ENCODE results near the gene DTNBP1. TPM values are rescaled to one million over a fixed set of nuclear protein-coding genes. Genes with fewer than 3 reads are reported as not detected.

DTNBP1 gene
- total and polyA plus RNA-seq, 12 donors, result 4.2 to 17.1 (median 9.0) TPM

DNA sequence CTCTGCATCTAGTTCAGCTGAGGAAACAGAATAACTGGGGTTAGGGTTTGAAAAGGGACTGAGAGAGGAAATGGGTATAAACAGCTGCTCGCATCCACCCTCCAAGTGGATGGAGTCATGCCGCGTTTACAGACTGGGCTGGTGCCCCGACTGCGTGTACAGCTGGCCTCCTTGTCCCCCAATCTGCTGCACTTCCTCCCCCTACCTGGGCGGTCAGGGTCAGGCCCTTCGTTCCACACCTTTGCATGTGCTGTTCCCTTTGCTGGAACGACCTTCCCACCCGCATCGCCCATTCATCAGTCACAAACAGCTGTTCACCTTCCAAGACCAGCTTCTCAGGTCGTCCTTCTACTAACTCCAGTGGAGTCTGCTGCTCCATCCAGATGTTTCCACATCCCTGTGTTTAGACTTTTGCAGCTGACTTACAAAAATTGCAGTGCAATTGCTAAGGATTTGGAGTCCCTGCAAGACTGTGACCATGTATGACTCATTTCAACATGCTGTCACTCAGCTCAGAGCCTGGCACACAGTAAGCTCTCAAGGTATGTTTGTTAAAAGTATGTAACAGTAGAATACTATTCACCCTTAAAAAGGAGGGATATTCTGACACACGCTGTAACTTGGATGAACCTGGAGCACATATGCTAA, 129.3 kb downstream of the DTNBP1 start:
- no peak overlapping the region for H3K4me3 ChIP-seq
- no peaks in the 10 kb centered on the region for H3K27me3 ChIP-seq
- peaks cover 10 to 15% of the 10 kb centered on the region in 2 donors for H3K4me1 ChIP-seq (replicated peaks in 1 of 2)
- intact Hi-C loops (cut with DNase I), result no loop called here
- 88 to 92% (median 91%) methylated on average over 12 of the region's 12 CpGs for WGBS, 4 donors
- H3K9me3 ChIP-seq (replicated peaks in 1 of 3), result no peaks in the 10 kb centered on the region
- no peak for TF ChIP-seq CTCF (IDR thresholded peaks at IDR 0.05)
- no peak for TF ChIP-seq POLR2A (IDR thresholded peaks at IDR 0.05)
- no peak for DNase-seq
- no peak overlapping the region for H3K27ac ChIP-seq
- H3K36me3 ChIP-seq (replicated peaks in 1 of 2), result no peaks in the 10 kb centered on the region

GRCh38 chr6:15531973-15532372, 130.9 kb downstream of the DTNBP1 start:
- no peak overlapping the region for H3K4me3 ChIP-seq
- no peak for TF ChIP-seq POLR2A (IDR thresholded peaks at IDR 0.05)
- TF ChIP-seq CTCF (IDR thresholded peaks at IDR 0.05), result no peak
- no peaks in the 10 kb centered on the region for H3K9me3 ChIP-seq (replicated peaks in 1 of 3)
- no peak for DNase-seq
- peaks cover 10 to 15% of the 10 kb centered on the region in 2 donors for H3K4me1 ChIP-seq (replicated peaks in 1 of 2)
- no peaks in the 10 kb centered on the region for H3K27me3 ChIP-seq
- intact Hi-C loops (cut with DNase I), result no loop called here
- no peak overlapping the region for H3K27ac ChIP-seq
- no peaks in the 10 kb centered on the region for H3K36me3 ChIP-seq (replicated peaks in 1 of 2)
- WGBS, 4 donors, result 90 to 98% (median 95%) methylated on average over 7 of the region's 7 CpGs

DNA sequence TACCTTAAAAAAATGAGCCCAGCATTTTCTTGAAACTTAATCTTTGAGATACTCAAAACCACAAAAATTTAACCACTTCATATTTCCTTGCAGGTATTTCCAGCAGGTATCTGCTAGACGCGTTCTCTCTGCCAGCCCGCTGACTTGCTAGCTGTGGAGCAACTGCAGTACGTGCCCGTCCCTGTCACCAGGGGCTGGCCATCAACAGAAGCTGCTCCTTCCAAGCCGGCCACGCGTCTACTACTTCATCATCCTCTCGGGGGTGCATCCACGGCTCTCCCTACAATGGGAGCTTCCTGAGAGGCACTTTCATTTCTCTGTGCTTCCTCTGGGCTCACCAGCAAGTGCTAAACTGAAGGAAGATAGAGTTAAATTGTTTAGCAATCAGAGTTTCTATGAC, 132.4 kb downstream of the DTNBP1 start:
- no peak for TF ChIP-seq CTCF (IDR thresholded peaks at IDR 0.05)
- TF ChIP-seq POLR2A (IDR thresholded peaks at IDR 0.05), result no peak
- Histone ChIP-seq H3K4me3 (no peak overlapping the region), H3K27me3 (no peaks in the 10 kb centered on the region), H3K4me1 (replicated peaks in 1 of 2) (peaks cover under 1 to 3% of the 10 kb centered on the region in 2 donors), H3K27ac (no peak overlapping the region), H3K9me3 (replicated peaks in 1 of 3) (no peaks in the 10 kb centered on the region), H3K36me3 (replicated peaks in 1 of 2) (no peaks in the 10 kb centered on the region)
- intact Hi-C loops (cut with DNase I), result no loop called here
- 90 to 97% (median 93%) methylated on average over 10 of the region's 10 CpGs for WGBS, 4 donors
- no peak for DNase-seq

GRCh38 chr6:15528870-15529269, 134.0 kb downstream of the DTNBP1 start:
- no peaks in the 10 kb centered on the region for H3K9me3 ChIP-seq (replicated peaks in 1 of 3)
- H3K36me3 ChIP-seq (replicated peaks in 1 of 2), result peaks cover 0 to 5% of the 10 kb centered on the region in 2 donors
- no peaks in the 10 kb centered on the region for H3K4me1 ChIP-seq (replicated peaks in 1 of 2)
- H3K4me3 ChIP-seq, result no peak overlapping the region
- H3K27me3 ChIP-seq, result no peaks in the 10 kb centered on the region
- DNase-seq, result peak in 1 of 7 donors; percentile 8
- intact Hi-C loops (cut with DNase I), result loop anchor here in 1 of 2 donors (10.0 kb wide), 1 partner anchor 86 kb away; no protein-coding TSS in a partner anchor
- no peak overlapping the region for H3K27ac ChIP-seq
- WGBS, 4 donors, result 96 to 98% (median 98%) methylated on average over 9 of the region's 9 CpGs
- TF ChIP-seq POLR2A (IDR thresholded peaks at IDR 0.05), result no peak
- TF ChIP-seq CTCF (IDR thresholded peaks at IDR 0.05), result no peak

Data from adrenal gland (tissue), 12 donors.